ENCODE measurements around the gene CACNA1G. TPM values are rescaled to one million over a fixed set of nuclear protein-coding genes. Genes with fewer than 3 reads are reported as not detected.

The CACNA1G gene
- total and polyA plus RNA-seq, 3 donors from 2014 or later, result 1.3 to 1.7 (median 1.7) TPM

DNA sequence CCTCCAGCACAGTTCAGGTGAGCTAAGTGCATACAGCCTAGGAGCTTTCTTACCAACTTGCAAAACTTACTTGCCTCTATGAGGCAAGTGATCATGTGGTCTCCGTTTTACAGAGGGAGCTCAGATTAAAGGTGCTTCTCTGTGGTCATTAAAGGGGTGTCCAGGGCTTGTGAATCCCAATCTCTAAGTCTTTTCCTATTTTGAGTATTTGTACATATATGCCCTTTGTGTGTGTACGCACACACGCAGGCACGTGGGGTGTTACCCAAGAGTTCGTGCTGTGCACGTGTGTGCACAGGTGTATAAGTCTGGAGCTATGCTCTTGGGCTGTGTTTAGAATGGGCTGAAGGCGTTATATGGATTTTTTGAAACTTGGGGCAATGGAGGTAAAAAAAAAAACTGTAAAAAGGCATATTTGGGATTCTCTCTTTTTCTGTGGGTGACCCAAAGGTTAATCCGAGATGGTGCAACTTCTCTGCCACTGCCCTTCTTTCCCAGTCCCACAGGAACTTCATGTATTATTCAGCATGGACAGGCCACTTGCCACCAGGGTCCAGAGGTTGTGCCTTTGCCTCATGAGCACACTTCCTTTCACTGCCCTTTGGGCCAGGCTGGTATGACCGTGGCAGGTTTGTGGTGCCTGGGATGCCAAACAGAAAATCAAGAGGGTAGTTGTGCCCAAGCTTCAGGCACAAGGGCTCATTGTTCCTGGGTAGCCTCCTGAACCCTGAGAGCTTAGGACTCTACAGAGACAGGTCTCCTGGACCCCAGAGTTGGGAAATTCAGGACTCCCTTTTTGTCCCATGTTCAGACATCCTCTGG lies 75.7 kb downstream of the CACNA1G start:
- no peak for TF ChIP-seq POLR2A (IDR thresholded peaks at IDR 0.05)
- no peak for TF ChIP-seq CTCF (IDR thresholded peaks at IDR 0.05)
- no peaks in the 10 kb centered on the region for H3K27me3 ChIP-seq
- 86 to 93% methylated on average over 9 of the region's 9 CpGs for WGBS, 2 donors
- no peaks in the 10 kb centered on the region for H3K9me3 ChIP-seq
- peaks cover 45% of the 10 kb centered on the region for H3K4me1 ChIP-seq
- H3K27ac ChIP-seq, result no peak overlapping the region
- DNase-seq, result no peak
- H3K36me3 ChIP-seq (ENCODE audit: low read depth, missing control alignments), result no peaks in the 10 kb centered on the region
- no peak overlapping the region for H3K4me3 ChIP-seq
- intact Hi-C loops (cut with DNase I; ENCODE audit: low total_unique reads), result loop anchor here (10.0 kb wide), 1 partner anchor 49 kb away; no protein-coding TSS in a partner anchor

- no peak for DNase-seq
- H3K36me3 ChIP-seq (ENCODE audit: low read depth, missing control alignments), result no peaks in the 10 kb centered on the region
- TF ChIP-seq CTCF (IDR thresholded peaks at IDR 0.05), result no peak
- no peak for TF ChIP-seq POLR2A (IDR thresholded peaks at IDR 0.05)
- no peaks in the 10 kb centered on the region for H3K9me3 ChIP-seq
- peaks cover 40% of the 10 kb centered on the region for H3K4me1 ChIP-seq
- 86 to 89% methylated on average over 7 of the region's 7 CpGs for WGBS, 2 donors
- no peak overlapping the region for H3K27ac ChIP-seq
- H3K27me3 ChIP-seq, result no peaks in the 10 kb centered on the region
- intact Hi-C loops (cut with DNase I; ENCODE audit: low total_unique reads), result loop anchor here (10.0 kb wide), 1 partner anchor 48 kb away; no protein-coding TSS in a partner anchor
- no peak overlapping the region for H3K4me3 ChIP-seq
Observed at GRCh38 chr17:50636804-50637195, 76.3 kb downstream of the CACNA1G start.

DNA sequence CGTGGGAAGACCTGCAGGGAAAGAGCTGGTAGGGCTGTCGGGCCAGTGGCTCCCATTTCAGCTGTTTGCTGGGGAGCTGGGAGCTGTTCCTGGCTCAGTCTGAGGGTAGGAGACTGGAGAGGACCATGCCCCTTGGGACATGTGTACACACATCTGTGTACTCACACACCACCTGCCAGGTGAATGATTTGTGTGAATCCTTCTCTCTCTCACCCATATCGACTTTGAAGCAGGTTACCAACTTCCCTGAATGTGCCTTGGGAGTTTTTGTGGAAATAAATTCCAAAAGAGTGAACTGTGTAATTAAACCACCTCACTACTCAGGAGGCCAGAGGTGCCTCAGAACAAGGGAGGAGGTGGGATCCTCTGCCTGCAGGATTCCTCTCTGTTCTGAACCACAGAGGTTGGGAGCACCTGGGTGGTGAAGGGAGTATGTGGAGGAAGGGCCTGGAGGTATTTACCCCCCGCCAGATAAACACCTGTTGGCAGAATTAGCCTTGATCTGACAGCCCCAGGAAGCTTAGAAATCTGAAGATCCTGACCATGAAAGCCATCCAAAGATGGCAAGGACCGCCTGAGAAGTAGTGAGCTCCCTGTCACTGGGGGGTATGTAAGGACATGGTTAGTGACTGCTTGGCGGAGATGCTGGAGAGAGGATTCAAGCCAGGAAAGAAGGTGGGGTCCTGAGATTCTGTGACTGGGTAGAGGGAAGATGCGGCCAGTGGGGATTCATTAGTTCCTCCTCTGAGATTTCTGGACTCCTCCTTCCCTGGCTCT lies 77.5 kb downstream of the CACNA1G start:
- intact Hi-C loops (cut with DNase I; ENCODE audit: low total_unique reads), result loop anchor here (10.0 kb wide), 1 partner anchor 47 kb away; no protein-coding TSS in a partner anchor
- Histone ChIP-seq H3K36me3 (ENCODE audit: low read depth, missing control alignments) (no peaks in the 10 kb centered on the region), H3K9me3 (no peaks in the 10 kb centered on the region), H3K27ac (no peak overlapping the region), H3K4me3 (no peak overlapping the region), H3K4me1 (peaks cover 47% of the 10 kb centered on the region), H3K27me3 (no peaks in the 10 kb centered on the region)
- no peak for DNase-seq
- no peak for TF ChIP-seq POLR2A (IDR thresholded peaks at IDR 0.05)
- TF ChIP-seq CTCF (IDR thresholded peaks at IDR 0.05), result no peak
- 94% methylated on average over 7 of the region's 7 CpGs for WGBS, 2 donors

DNA sequence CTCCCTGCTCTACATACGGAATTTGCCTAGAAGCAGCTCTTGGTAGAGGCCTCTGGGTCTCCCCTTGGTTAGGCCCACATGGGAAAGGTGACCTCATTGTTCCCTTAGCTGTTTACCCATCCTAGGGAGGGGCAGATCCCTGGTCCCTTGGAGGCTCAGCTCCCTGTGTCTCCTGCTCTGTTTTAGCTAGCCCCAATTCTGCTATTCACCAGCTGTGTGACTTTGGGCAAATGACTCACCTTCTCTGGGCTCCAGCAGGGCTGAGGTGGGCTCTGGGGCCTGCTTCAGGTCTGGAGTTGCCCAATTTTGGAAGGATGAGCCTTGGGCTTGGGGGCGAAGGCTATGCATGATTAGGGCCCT lies 78.1 kb downstream of the CACNA1G start:
- TF ChIP-seq POLR2A (IDR thresholded peaks at IDR 0.05) (no peak), CTCF (IDR thresholded peaks at IDR 0.05) (no peak)
- Histone ChIP-seq H3K9me3 (no peaks in the 10 kb centered on the region), H3K27ac (peak overlapping the region in 1 of 2 donors; percentile 0), H3K4me3 (no peak overlapping the region), H3K4me1 (peaks cover 49% of the 10 kb centered on the region), H3K36me3 (ENCODE audit: low read depth, missing control alignments) (no peaks in the 10 kb centered on the region), H3K27me3 (no peaks in the 10 kb centered on the region)
- intact Hi-C loops (cut with DNase I; ENCODE audit: low total_unique reads), result loop anchor here (10.0 kb wide), 1 partner anchor 46 kb away; no protein-coding TSS in a partner anchor
- DNase-seq, result no peak
- WGBS, 2 donors, result 51 to 73% methylated on average over 2 of the region's 2 CpGs

All from testis (tissue), 3 donors.